Mucosa of descending colon (tissue), 3 donors: ENCODE results near the gene RPL29. TPM values are rescaled to one million over a fixed set of nuclear protein-coding genes. Genes with fewer than 3 reads are reported as not detected.

Experiments
- ATAC-seq: fragments of 200-7000 bp; cut with Tn5 transposase; one replicate; pipeline ENCODE4 v1.9.1; 2020; ENCODE audit warnings: mild to moderate bottlenecking, moderate library complexity
- DNase-seq, 3 donors: peaks; one replicate each; pipeline ENCODE4 v3.0.0-alpha.2; 2020
- H3K36me3 ChIP-seq: fragments of 200-600 bp; one replicate; pipeline ENCODE4 v1.8.0; 2021; ENCODE audit warnings: low read depth, mild to moderate bottlenecking
- H3K4me1 ChIP-seq: fragments of 200-600 bp; one replicate; pipeline ENCODE4 v1.8.0; 2021; ENCODE audit warnings: low read depth, mild to moderate bottlenecking
- H3K4me3 ChIP-seq: fragments of 200-600 bp; one replicate; pipeline ENCODE4 v1.8.0; 2021; ENCODE audit warnings: mild to moderate bottlenecking
- H3K9me3 ChIP-seq: fragments of 200-600 bp; one replicate; pipeline ENCODE4 v1.8.0; 2021; ENCODE audit warnings: mild to moderate bottlenecking
- intact Hi-C, 2 donors: fragments of 100-400 bp; cut with DNase I in 1 of 2; cut with micrococcal nuclease in 1 of 2; formaldehyde crosslinking; loops; one replicate each; pipeline versions ENCODE4 v1.11.0 to v1.11.1; 2022; cut with DNase I, micrococcal nuclease
- total RNA-seq, 3 donors: library from RNA; stranded (reverse); fragmentation: NEBNext Ultra II Directional in 2 of 3; extraction: Animal tissue kit (Norgen Biotek cat#: 25700) in 2 of 3; gene quantifications; one replicate each; pipeline versions ENCODE4 v1.2.1 to v1.2.4, GENCODE V29; 2021 to 2023
- TF ChIP-seq, protein P1 (sequence below): fragments of 200-600 bp; IDR thresholded peaks from one replicate; pipeline ENCODE4 v1.8.0; 2022; ENCODE audit warnings: antibody characterized with exemption, mild to moderate bottlenecking
- donor health status: DM: no; HTN: no; CAD: no; lungs with moderate emphysema.
- donor health status: DM: no; HTN: no; CAD: no.
- donor health status: DM: no; HTN: yes; CAD: no.

RPL29 gene
- total RNA-seq, 3 donors from 2014 or later: 782 to 973 (median 946) TPM

GRCh38 chr3:51962854-51963530, 32.7 kb downstream of the RPL29 start:
- no peak for ATAC-seq
- H3K36me3 ChIP-seq: no peaks in the 10 kb centered on the region
- H3K9me3 ChIP-seq: no peaks in the 10 kb centered on the region
- TF ChIP-seq, protein P1, sequence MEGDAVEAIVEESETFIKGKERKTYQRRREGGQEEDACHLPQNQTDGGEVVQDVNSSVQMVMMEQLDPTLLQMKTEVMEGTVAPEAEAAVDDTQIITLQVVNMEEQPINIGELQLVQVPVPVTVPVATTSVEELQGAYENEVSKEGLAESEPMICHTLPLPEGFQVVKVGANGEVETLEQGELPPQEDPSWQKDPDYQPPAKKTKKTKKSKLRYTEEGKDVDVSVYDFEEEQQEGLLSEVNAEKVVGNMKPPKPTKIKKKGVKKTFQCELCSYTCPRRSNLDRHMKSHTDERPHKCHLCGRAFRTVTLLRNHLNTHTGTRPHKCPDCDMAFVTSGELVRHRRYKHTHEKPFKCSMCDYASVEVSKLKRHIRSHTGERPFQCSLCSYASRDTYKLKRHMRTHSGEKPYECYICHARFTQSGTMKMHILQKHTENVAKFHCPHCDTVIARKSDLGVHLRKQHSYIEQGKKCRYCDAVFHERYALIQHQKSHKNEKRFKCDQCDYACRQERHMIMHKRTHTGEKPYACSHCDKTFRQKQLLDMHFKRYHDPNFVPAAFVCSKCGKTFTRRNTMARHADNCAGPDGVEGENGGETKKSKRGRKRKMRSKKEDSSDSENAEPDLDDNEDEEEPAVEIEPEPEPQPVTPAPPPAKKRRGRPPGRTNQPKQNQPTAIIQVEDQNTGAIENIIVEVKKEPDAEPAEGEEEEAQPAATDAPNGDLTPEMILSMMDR: no peak
- H3K4me3 ChIP-seq: no peak overlapping the region
- peaks cover 9% of the 10 kb centered on the region for H3K4me1 ChIP-seq
- DNase-seq: peak in 2 of 3 donors; percentile 15 to 24
- intact Hi-C loops: no loop called here

DNA sequence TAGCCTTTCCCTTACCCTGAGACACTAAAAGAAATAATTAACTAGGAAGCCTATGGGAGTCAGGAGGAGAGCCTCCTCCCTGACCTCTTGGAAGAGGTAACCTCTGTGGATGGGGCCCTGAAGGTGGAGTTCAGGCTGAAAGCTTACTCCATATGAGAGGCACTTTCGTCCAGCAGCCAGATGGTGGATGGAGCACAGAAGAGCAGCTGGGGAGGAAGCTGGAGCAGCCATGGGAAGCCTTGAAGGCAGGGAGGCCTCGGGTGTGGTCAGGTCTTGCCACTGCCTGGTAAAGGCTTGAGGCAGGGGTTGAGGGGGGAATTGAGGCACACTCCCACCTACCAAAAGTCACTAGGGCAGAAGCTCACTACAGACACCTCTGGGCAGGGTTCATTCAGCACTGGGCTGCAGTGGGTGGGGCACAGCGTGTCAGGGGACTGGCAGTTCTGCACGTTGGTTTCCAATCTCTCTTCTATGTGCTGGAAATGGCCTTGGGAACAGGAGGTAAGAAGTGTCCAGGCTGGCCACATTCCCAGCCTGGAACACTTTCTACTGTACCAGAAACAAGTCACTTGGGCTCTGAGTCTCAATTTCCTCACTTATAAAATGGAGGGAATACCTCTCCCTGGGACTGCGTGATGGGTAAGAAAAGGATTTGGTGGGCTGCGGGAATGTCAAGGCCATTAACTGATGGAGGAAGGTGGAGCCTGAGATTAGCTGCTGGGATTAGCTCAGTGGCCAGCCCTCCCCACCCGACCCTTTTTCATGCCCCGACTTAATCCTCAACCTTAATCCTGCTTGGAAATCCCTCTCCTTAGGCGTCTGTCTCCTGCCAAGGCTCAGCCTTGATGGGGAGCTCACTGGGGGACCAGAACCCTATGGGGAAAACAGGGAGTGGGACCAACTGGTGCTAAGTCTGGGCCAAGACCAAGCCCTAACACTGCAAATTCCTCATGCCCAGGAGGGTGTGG, 33.8 kb downstream of the RPL29 start:
- DNase-seq: peak in 1 of 3 donors; percentile 19
- peak; percentile 38 for ATAC-seq

DNA sequence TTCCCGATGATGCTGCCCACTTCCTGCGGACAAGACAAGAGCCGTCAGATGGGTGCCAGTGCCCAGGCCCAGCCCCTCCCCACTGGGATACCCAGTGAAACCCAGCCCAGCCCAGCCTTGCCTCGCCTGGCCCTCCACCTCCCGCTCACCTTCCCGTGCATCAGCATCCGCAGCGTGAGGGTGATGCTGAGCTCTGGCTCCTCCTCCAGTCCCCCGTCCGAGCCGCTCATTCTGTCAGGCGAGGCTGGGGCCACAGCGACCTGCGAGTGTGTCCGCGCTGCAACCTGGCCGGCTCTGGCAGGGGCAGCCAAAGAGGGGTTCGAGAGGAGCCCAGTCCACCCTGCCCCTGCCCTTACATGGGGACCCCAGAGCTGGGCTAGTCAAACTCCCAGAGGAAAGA, 34.7 kb downstream of the RPL29 start:
- TF ChIP-seq, protein P1: no peak
- Histone ChIP-seq H3K36me3 (no peaks in the 10 kb centered on the region), H3K4me1 (peaks cover 6% of the 10 kb centered on the region), H3K9me3 (no peaks in the 10 kb centered on the region), H3K4me3 (no peak overlapping the region)
- DNase-seq (peak in 2 of 3 donors; percentile 25 to 34), ATAC-seq (no peak)
- intact Hi-C loops: no loop called here

More for the DNA sequence above, 33.8 kb downstream of the RPL29 start:
- Histone ChIP-seq H3K4me1 (peaks cover 7% of the 10 kb centered on the region), H3K4me3 (no peak overlapping the region), H3K9me3 (no peaks in the 10 kb centered on the region), H3K36me3 (no peaks in the 10 kb centered on the region)
- intact Hi-C loops: no loop called here
- TF ChIP-seq, protein P1: no peak

DNA sequence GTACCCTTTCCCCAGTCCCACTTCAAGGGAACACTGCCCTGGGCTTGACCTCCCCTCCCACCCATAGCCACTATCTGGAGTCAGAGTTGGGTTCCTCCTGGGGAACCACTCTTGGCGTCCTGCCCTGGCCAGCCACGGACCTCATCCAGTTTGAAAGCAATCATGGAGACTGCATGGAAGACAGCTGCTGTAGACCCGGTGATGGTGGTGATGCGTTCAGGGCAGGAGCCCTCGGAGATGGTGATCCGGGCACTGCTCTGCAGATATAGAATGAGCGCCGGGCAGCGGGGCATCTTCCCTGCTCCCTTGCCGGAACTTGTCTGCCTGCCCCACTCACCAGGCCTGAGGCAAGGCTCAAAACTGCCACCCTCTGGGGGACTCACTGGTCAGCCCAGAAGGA, 35.3 kb downstream of the RPL29 start:
- no peak for ATAC-seq
- peaks cover 7% of the 10 kb centered on the region for H3K4me1 ChIP-seq

GRCh38 chr3:51959651-51960050, 36.0 kb downstream of the RPL29 start:
- no peaks in the 10 kb centered on the region for H3K9me3 ChIP-seq
- no peak for ATAC-seq
- peak in 2 of 3 donors; percentile 15 to 30 for DNase-seq
- no peak overlapping the region for H3K4me3 ChIP-seq
- H3K36me3 ChIP-seq: no peaks in the 10 kb centered on the region
- intact Hi-C loops: no loop called here
- TF ChIP-seq, protein P1: no peak
- peaks cover 7% of the 10 kb centered on the region for H3K4me1 ChIP-seq

More for the DNA sequence above, 35.3 kb downstream of the RPL29 start:
- no peaks in the 10 kb centered on the region for H3K9me3 ChIP-seq
- intact Hi-C loops: no loop called here
- peak in 2 of 3 donors; percentile 20 to 38 for DNase-seq
- H3K4me3 ChIP-seq: no peak overlapping the region
- H3K36me3 ChIP-seq: no peaks in the 10 kb centered on the region
- TF ChIP-seq, protein P1: no peak
